ENCODE data around the gene PARD3B.
"Not testable (repeated sequence)": the region's sequence is repeated elsewhere in the genome, so short reads cannot be mapped to it uniquely, and the experiment has no call there.

PARD3B gene

GRCh38 chr2:205451901-205452512 is 906.7 kb downstream of the PARD3B start:
- DNase-seq = no peak

GRCh38 chr2:205453202-205453601 is 907.9 kb downstream of the PARD3B start:
- DNase-seq = no peak

GRCh38 chr2:205456682-205457081 is 911.4 kb downstream of the PARD3B start:
- no peak for DNase-seq

- no peak for DNase-seq
These were observed 914.9 kb downstream of the PARD3B start for GRCh38 chr2:205460217-205460616.

- no peak for DNase-seq
These were observed 915.9 kb downstream of the PARD3B start for GRCh38 chr2:205461169-205461568.

GRCh38 chr2:205461678-205462665 is 916.7 kb downstream of the PARD3B start:
- DNase-seq = no peak

GRCh38 chr2:205462681-205463345 is 917.5 kb downstream of the PARD3B start:
- no peak for DNase-seq

GRCh38 chr2:205463466-205464025 is 918.3 kb downstream of the PARD3B start:
- no peak for DNase-seq

- no peak for DNase-seq
These were observed 919.4 kb downstream of the PARD3B start for GRCh38 chr2:205464681-205465080.

- no peak for DNase-seq
These were observed 920.5 kb downstream of the PARD3B start for GRCh38 chr2:205465791-205466190.

- DNase-seq = no peak
These were observed 926.5 kb downstream of the PARD3B start for GRCh38 chr2:205471776-205472175.

GRCh38 chr2:205473791-205474190 is 928.5 kb downstream of the PARD3B start:
- no peak for DNase-seq

- DNase-seq = no peak
These were observed 929.6 kb downstream of the PARD3B start for GRCh38 chr2:205474741-205475415.

GRCh38 chr2:205475416-205475768 is 930.1 kb downstream of the PARD3B start:
- DNase-seq = no peak

- DNase-seq = no peak
These were observed 931.9 kb downstream of the PARD3B start for GRCh38 chr2:205477016-205477705.

GRCh38 chr2:205481861-205482260 is 936.6 kb downstream of the PARD3B start:
- no peak for DNase-seq

GRCh38 chr2:205482399-205483081 is 937.3 kb downstream of the PARD3B start:
- DNase-seq = no peak

- DNase-seq = no peak
These were observed 937.8 kb downstream of the PARD3B start for GRCh38 chr2:205483095-205483494.

GRCh38 chr2:205484215-205484614 is 938.9 kb downstream of the PARD3B start:
- DNase-seq = no peak

GRCh38 chr2:205484764-205485163 is 939.5 kb downstream of the PARD3B start:
- no peak for DNase-seq

GRCh38 chr2:205493528-205493927 is 948.3 kb downstream of the PARD3B start:
- not testable (repeated sequence) for DNase-seq
